ENCODE data around the gene STYX. TPM values are rescaled to one million over a fixed set of nuclear protein-coding genes. Genes with fewer than 3 reads are reported as not detected.

The STYX gene
- total RNA-seq, 6 experiments from 2014 or later = 10.1 to 18.3 (median 13.1) TPM

DNA sequence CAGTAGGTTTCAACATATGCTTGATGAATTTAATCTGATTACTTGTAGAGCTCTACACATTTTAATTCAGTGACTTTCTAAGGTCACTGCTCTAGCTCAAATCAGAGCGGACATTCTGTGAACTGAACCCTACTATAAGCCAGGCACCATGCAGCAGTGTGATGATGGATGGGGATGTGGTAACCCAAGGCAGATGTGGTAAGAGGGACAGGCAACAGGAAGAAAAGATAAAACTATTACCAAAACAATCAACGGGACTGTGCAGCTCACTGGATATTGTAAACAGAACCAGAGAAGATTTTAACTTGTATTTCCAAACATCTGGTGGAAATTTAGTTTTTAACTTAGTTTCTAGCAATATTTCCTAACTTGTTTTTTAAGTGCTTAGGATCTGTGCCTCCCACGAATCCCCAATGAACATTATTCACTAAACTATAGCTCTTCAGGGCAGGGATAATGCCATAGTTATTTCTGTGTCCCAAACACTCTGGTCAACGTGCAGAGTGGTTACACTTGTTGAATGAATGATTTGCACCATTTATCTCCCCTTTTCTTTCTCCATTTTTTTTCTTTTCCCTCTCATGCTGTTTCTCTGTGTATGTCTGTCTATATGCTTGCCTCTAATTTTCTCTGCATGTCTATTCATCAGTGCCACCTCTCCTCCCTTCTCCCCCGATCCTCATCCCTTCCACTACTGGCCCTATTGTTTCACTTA, 37.6 kb upstream of the STYX start:
- Histone ChIP-seq H3K4me1 (peaks cover 0 to 28% (median 4%) of the 10 kb centered on the region in 4 donors), H3K4me3 (no peak overlapping the region), H3K27me3 (no peaks in the 10 kb centered on the region), H3K36me3 (no peaks in the 10 kb centered on the region), H3K27ac (no peak overlapping the region), H3K9me3 (no peaks in the 10 kb centered on the region)
- intact Hi-C loops (cut with DNase I) = no loop called here
- DNase-seq = no peak
- 57% methylated on average over 5 of the region's 5 CpGs for WGBS (ENCODE audit: insufficient coverage, low coverage, low lambda C conversion rate, missing lambda C conversion rate)
- TF ChIP-seq POLR2A (IDR thresholded peaks at IDR 0.05) = no peak
- TF ChIP-seq CTCF (IDR thresholded peaks at IDR 0.05) = no peak
- ATAC-seq = peak in 1 of 4 donors; percentile 2

DNA sequence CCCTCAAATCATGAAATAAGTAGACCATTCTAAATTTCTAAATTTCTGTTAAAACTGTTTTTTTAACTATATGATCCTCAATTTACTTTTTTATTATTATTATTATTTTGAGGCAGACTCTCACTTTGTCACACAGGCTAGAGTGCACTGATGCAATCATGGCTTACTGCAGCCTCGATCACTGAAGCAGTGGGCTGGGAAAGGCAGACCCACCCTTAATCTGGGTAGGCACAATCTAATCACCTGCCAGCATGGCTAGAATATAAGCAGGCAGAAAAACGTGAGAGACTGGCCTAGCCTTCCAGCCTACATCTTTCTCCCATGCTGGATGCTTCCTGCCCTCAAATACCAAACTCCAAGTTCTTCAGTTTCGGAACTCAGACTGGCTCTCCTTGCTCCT, 36.9 kb upstream of the STYX start:
- no peaks in the 10 kb centered on the region for H3K27me3 ChIP-seq
- H3K4me1 ChIP-seq = peaks cover 0 to 28% (median 4%) of the 10 kb centered on the region in 4 donors
- H3K4me3 ChIP-seq = no peak overlapping the region
- no peak overlapping the region for H3K27ac ChIP-seq
- WGBS (ENCODE audit: insufficient coverage, low coverage, low lambda C conversion rate, missing lambda C conversion rate) = 72% methylated on average over 3 of the region's 3 CpGs
- no peaks in the 10 kb centered on the region for H3K9me3 ChIP-seq
- DNase-seq = no peak
- no peak for ATAC-seq
- H3K36me3 ChIP-seq = no peaks in the 10 kb centered on the region
- intact Hi-C loops (cut with DNase I) = no loop called here
- TF ChIP-seq CTCF (IDR thresholded peaks at IDR 0.05) = no peak
- no peak for TF ChIP-seq POLR2A (IDR thresholded peaks at IDR 0.05)

DNA sequence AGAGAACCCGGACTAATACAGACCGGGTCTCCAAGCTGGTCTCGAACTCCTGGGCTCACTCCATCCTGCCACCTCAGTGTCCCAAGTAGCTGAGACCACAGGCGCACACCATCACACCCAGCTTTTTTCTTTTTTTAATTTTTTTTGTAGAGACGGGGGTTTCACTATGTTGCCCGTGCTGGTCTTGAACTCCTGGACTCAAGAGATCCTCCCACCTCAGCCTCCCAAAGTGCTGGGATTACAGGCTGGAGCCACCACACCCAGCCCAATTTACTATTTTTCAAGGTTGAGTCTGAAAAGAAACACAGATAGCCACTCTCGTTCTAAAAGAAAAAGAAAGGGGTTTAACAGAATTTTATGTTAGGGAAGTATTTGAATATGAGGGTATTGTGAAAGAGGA, 36.4 kb upstream of the STYX start:
- Histone ChIP-seq H3K36me3 (no peaks in the 10 kb centered on the region), H3K4me3 (no peak overlapping the region), H3K4me1 (peaks cover 0 to 28% (median 4%) of the 10 kb centered on the region in 4 donors), H3K27me3 (no peaks in the 10 kb centered on the region), H3K9me3 (no peaks in the 10 kb centered on the region), H3K27ac (no peak overlapping the region)
- TF ChIP-seq CTCF (IDR thresholded peaks at IDR 0.05) (no peak), POLR2A (IDR thresholded peaks at IDR 0.05) (no peak)
- WGBS (ENCODE audit: insufficient coverage, low coverage, low lambda C conversion rate, missing lambda C conversion rate) = 93% methylated on average over 7 of the region's 7 CpGs
- DNase-seq (no peak), ATAC-seq (no peak)
- intact Hi-C loops (cut with DNase I) = no loop called here

DNA sequence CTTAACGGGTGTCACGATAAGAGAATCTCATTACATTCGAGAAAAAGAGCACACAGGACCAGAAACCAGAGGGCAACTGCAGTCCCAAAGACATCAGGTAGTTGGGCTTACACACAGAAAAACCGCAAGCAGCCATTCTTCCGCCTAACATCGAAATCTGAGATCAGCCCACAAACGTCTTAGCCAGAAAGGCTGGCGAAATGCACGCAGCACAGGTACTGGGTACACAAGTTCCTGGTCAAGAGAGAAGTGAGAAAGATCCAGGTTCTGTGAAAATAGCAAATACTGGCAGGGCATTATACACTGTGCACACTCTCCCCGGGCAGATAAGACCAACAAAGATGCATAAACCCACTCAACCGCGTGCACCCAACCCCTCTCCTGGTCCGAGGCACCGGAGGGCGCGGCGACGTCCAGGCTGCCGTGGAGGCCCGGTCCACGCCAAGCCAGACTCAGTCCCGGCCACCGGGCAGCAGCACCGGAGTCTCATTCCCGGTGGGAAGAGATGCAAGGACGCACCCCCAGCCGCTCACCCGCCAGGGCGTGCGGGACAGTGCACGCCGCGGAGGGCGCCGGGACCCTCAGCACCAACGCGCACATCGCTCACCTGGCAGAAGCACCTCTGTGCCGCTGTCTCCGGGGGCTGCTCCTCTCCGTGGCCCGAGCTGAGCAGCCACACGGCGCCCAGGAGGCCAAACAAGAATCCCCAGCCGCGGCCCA, 35.0 kb upstream of the STYX start:
- no peaks in the 10 kb centered on the region for H3K27me3 ChIP-seq
- 0% methylated on average over 4 of the region's 46 CpGs for WGBS (ENCODE audit: insufficient coverage, low coverage, low lambda C conversion rate, missing lambda C conversion rate)
- H3K9me3 ChIP-seq = no peaks in the 10 kb centered on the region
- peak in 2 of 3 donors; percentile 61 to 69 for DNase-seq
- TF ChIP-seq POLR2A (IDR thresholded peaks at IDR 0.05) (no peak), CTCF (IDR thresholded peaks at IDR 0.05) (no peak)
- peak overlapping the region; percentile 79 to 90 (median 83) for H3K4me3 ChIP-seq
- ATAC-seq = peak; percentile 30 to 58 (median 53)
- peak overlapping the region; percentile 92 to 99 (median 93) for H3K27ac ChIP-seq
- peaks cover 0 to 30% (median 5%) of the 10 kb centered on the region in 4 donors for H3K4me1 ChIP-seq
- no peaks in the 10 kb centered on the region for H3K36me3 ChIP-seq
- intact Hi-C loops (cut with DNase I) = no loop called here
